ENCODE results near the gene ZNF253.

DNA sequence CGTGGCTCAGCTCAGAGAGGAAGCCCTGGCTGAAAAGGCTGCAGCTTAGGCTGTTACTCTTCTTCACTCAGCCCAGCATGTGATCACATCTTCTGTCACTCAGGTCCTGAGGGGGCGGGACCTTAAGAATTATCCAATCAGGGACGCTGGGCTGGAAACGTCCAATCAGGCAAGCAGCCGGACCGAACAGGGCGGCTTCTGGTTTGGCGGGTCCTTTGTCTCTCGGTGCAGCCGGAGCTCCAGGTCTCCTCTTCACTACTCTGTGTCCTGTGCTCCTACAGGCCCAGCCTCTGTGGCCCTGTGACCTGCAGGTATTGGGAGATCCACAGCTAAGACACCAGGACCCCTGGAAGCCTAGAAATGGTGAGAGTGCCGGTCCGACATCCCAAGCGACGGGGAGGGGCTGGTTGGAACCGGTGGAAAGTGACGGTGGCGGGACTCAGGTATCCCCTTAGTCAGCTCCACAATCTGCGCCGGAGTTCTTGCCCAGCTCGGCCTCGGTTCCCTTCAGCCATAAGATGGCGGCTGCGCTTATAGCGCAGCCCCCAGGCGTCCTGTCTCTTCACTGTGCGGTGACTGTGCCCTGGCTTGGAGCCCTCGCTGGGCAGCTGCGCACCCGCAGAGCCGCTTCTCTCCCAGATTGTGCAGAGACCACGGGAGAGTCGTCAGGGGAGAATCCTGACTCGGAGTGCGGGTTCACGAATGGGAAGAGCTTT is 35.2 kb downstream of the ZNF253 start, which contains the start of gene ZNF93:
- TF ChIP-seq, protein P1, sequence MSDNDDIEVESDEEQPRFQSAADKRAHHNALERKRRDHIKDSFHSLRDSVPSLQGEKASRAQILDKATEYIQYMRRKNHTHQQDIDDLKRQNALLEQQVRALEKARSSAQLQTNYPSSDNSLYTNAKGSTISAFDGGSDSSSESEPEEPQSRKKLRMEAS (IDR thresholded peaks at IDR 0.05) = 0 out of 2 replicates have a peak, but pooled peaks have one; percentile 22
- no peak for TF ChIP-seq ELF3 (CRISPR knock-in tag; IDR thresholded peaks at IDR 0.05)

Measured in HepG2 (cell line).